Measurements from ENCODE around the gene ETV2. TPM values are rescaled to one million over a fixed set of nuclear protein-coding genes. Genes with fewer than 3 reads are reported as not detected.

The ETV2 gene
- total and polyA plus RNA-seq, 2 of the 4 experiments (the other 2 are of a cell fraction) = 1.2 TPM; not detected in 1

DNA sequence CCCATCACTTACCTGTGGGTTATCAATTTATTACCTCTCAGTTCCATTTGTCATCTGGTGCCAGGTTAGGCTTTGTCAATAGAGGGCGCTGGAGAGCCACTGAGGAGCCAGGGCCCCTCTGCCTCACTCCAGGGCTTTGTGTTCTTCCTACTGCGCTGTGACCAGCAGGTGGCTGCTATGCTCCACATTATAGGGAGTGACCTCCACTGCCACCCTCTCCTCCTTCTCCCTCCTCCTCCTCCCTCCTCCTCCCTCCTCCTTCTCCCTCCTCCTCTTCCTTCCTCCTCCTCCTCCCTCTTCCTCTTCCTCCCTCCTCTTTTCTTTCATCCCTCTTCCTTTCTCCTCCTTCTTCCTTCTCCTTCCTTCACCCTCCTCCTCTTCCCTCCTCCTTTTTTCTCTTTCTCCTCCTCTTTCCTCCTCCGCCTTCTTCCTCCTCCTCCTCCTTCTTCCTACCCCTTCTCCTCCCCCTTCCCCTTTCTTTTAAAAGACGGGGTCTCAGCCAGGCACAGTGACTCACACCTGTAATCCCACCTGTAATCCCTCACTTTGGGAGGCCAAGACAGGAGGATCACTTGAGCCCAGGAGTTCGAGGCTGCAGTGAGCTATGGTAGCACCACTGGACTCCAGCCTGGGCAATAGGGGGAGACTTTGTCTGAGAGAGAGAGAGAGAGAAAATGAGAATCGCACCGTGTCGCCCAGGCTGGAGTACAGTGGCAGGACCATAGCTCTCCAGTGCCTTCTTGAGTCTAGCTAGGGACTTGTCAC is 52.5 kb downstream of the ETV2 start:
- TF ChIP-seq MAZ (IDR thresholded peaks at IDR 0.05; ENCODE audit: borderline replicate concordance, low read depth, low read length) = peak; percentile 81; the same call in 1 of the 2 replicates
- TF ChIP-seq MXI1 (IDR thresholded peaks at IDR 0.05; ENCODE audit: borderline replicate concordance, low read depth, low read length) = no peak
- no peak for TF ChIP-seq ELK1 (IDR thresholded peaks at IDR 0.05; ENCODE audit: borderline replicate concordance, low read depth, low read length)
- no peak for TF ChIP-seq RCOR1 (IDR thresholded peaks at IDR 0.05; ENCODE audit: insufficient replicate concordance, low read length)
- TF ChIP-seq CEBPB (IDR thresholded peaks at IDR 0.05; ENCODE audit: low read depth, low read length) = no peak
- TF ChIP-seq, protein P1, sequence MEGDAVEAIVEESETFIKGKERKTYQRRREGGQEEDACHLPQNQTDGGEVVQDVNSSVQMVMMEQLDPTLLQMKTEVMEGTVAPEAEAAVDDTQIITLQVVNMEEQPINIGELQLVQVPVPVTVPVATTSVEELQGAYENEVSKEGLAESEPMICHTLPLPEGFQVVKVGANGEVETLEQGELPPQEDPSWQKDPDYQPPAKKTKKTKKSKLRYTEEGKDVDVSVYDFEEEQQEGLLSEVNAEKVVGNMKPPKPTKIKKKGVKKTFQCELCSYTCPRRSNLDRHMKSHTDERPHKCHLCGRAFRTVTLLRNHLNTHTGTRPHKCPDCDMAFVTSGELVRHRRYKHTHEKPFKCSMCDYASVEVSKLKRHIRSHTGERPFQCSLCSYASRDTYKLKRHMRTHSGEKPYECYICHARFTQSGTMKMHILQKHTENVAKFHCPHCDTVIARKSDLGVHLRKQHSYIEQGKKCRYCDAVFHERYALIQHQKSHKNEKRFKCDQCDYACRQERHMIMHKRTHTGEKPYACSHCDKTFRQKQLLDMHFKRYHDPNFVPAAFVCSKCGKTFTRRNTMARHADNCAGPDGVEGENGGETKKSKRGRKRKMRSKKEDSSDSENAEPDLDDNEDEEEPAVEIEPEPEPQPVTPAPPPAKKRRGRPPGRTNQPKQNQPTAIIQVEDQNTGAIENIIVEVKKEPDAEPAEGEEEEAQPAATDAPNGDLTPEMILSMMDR (conservative IDR thresholded peaks at IDR 0.05; ENCODE audit: low read depth, low read length) = peak; percentile 99
- TF ChIP-seq RAD21 (IDR thresholded peaks at IDR 0.05; ENCODE audit: low read length) = peak; percentile 93
- TF ChIP-seq SMC3 (IDR thresholded peaks at IDR 0.05; ENCODE audit: low read depth, low read length) = peak; percentile 85
- TF ChIP-seq, protein P2, sequence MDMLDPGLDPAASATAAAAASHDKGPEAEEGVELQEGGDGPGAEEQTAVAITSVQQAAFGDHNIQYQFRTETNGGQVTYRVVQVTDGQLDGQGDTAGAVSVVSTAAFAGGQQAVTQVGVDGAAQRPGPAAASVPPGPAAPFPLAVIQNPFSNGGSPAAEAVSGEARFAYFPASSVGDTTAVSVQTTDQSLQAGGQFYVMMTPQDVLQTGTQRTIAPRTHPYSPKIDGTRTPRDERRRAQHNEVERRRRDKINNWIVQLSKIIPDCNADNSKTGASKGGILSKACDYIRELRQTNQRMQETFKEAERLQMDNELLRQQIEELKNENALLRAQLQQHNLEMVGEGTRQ (IDR thresholded peaks at IDR 0.05; ENCODE audit: low read depth, low read length) = no peak
- TF ChIP-seq POLR2A (IDR thresholded peaks at IDR 0.05; ENCODE audit: low read depth, low read length) = no peak
- H3K27ac ChIP-seq (ENCODE audit: insufficient read depth, low read length) = no peak overlapping the region
- no TSS peak for BruUV-seq (replicated peaks)
- no peak overlapping the region for H4K8ac ChIP-seq (ENCODE audit: low read depth in 2 of 2, low read length in 2 of 2)
- ChIA-PET CTCF (interaction anchor here (0.7 kb wide), 1 partner anchor 13 kb away, joined by 3 read pairs; no protein-coding TSS in a partner anchor), POLR2A (ENCODE audit: unreplicated experiment) (interaction anchor here (0.6 kb wide), 1 partner anchor 427 kb away, joined by 4 read pairs; no protein-coding TSS in a partner anchor)
- H3K9me1 ChIP-seq (ENCODE audit: insufficient read depth, low read length) = no peaks in the 10 kb centered on the region
- no peak overlapping the region for H4K5ac ChIP-seq (ENCODE audit: low read depth, low read length)
- no peak overlapping the region for H2BK15ac ChIP-seq (ENCODE audit: low read depth, low read length)
- H2BK5ac ChIP-seq (ENCODE audit: low read depth, low read length, poor library complexity, severe bottlenecking) = no peak overlapping the region
- no peak overlapping the region for H2BK20ac ChIP-seq (ENCODE audit: low read depth, low read length)
- H3K9ac ChIP-seq (ENCODE audit: low read depth, low read length) = no peak overlapping the region
- dilution Hi-C loops (cut with HindIII; ENCODE audit: low sequenced_read_pairs, unreplicated experiment) (no loop called here), in situ Hi-C loops (cut with MboI; ENCODE audit: low sequenced_read_pairs) (no loop called here), intact Hi-C loops (cut with micrococcal nuclease) (loop anchor here (1.0 kb wide), 1 partner anchor 23 kb away; no protein-coding TSS in a partner anchor)
- H2AK5ac ChIP-seq (ENCODE audit: low read depth, low read length) = no peak overlapping the region
- WGBS, 2 experiments (ENCODE audit: extremely low coverage in 2 of 2, insufficient read length in 1 of 2) = 43% methylated on average over 1 of the region's 8 CpGs; no CpG with 5 or more reads in 1 of the 2 experiments
- H3K4me3 ChIP-seq (ENCODE audit: insufficient read depth, low read depth, low read length) = no peak overlapping the region
- no peaks in the 10 kb centered on the region for H3K9me3 ChIP-seq (ENCODE audit: control insufficient read depth, insufficient read depth, low read length)
- peak overlapping the region; percentile 69 for H2AFZ ChIP-seq (replicated peaks; ENCODE audit: low read length, poor library complexity)
- ATAC-seq (ENCODE audit: low read depth) (peak; percentile 99), DNase-seq (peak; percentile 76)
- no peak overlapping the region for H3K4me2 ChIP-seq (ENCODE audit: low read depth, low read length)
- H3K36me3 ChIP-seq (ENCODE audit: control insufficient read depth, insufficient read depth, low read length) = no peaks in the 10 kb centered on the region
- no peak overlapping the region for H3K14ac ChIP-seq (replicated peaks; ENCODE audit: low read depth, low read length)
- H3K27me3 ChIP-seq (ENCODE audit: control insufficient read depth, insufficient read depth, low read length) = peaks cover 2% of the 10 kb centered on the region; the same call in 1 of the 2 replicates
- no peak overlapping the region for H3K56ac ChIP-seq (ENCODE audit: extremely low read depth, insufficient read depth, low read length)
- no peak overlapping the region for H4K91ac ChIP-seq (ENCODE audit: insufficient read depth, low read depth, low read length)
- no peak overlapping the region for H2BK120ac ChIP-seq (ENCODE audit: low read depth, low read length)
- H3K79me1 ChIP-seq (ENCODE audit: low read depth in 1 of 2, low read length in 2 of 2) = no peaks in the 10 kb centered on the region
- H3K4me1 ChIP-seq (ENCODE audit: control insufficient read depth, insufficient read depth, low read length) = peaks cover 3% of the 10 kb centered on the region; the same call in 1 of the 2 replicates
- no peak overlapping the region for H3K18ac ChIP-seq (ENCODE audit: low read depth, low read length)
- no peak overlapping the region for H3K4ac ChIP-seq (ENCODE audit: low read depth, low read length)
- no peak overlapping the region for H2AK9ac ChIP-seq (replicated peaks; ENCODE audit: low read depth, low read length, poor library complexity)
- H3K23ac ChIP-seq (ENCODE audit: low read depth, low read length) = no peak overlapping the region
- no peaks in the 10 kb centered on the region for H4K20me1 ChIP-seq (ENCODE audit: insufficient read depth, low read length)
